GM12865 (cell line): ENCODE data around the gene MKRN3.

Experiments used
- DNase-seq: peaks from one replicate; pipeline ENCODE4 v3.0.0; 2010; ENCODE audit warnings: low read depth
- H3K4me3 ChIP-seq: 2 replicates; pipeline ENCODE4 v1.5.1; 2011; ENCODE audit warnings: mild to moderate bottlenecking, low read depth, low read length, control low read depth
- TF ChIP-seq, protein P1 (sequence below): IDR thresholded peaks from 2 replicates; pipeline ENCODE4 v1.5.1; 2011; ENCODE audit warnings: low read length, control low read depth, low read depth, inconsistent platforms; ENCODE audit not compliant: insufficient read depth; ENCODE audit errors: missing control alignments

MKRN3 gene

DNA sequence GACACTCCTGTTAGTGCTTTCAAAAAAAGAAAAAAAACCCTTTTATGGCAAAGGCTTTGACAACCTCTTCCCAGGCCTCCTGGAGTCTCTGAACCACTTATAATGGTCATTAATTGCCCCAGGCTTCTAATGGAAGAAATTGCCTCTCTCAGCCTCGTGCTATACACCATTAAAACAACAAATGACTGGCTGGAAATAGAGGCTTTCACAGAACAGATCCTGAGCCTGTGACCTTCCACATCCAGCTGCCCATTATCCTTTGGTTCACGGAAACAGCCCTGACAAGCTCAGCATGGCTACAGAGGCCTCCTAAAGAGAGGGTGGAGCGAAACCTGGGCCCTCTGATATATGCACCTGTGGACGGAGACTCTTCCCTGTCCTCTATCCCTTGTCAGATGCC lies 26.8 kb upstream of the MKRN3 start:
- DNase-seq: no peak
- TF ChIP-seq, protein P1, sequence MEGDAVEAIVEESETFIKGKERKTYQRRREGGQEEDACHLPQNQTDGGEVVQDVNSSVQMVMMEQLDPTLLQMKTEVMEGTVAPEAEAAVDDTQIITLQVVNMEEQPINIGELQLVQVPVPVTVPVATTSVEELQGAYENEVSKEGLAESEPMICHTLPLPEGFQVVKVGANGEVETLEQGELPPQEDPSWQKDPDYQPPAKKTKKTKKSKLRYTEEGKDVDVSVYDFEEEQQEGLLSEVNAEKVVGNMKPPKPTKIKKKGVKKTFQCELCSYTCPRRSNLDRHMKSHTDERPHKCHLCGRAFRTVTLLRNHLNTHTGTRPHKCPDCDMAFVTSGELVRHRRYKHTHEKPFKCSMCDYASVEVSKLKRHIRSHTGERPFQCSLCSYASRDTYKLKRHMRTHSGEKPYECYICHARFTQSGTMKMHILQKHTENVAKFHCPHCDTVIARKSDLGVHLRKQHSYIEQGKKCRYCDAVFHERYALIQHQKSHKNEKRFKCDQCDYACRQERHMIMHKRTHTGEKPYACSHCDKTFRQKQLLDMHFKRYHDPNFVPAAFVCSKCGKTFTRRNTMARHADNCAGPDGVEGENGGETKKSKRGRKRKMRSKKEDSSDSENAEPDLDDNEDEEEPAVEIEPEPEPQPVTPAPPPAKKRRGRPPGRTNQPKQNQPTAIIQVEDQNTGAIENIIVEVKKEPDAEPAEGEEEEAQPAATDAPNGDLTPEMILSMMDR: no peak

GRCh38 chr15:23539892-23540291 lies 25.6 kb upstream of the MKRN3 start:
- H3K4me3 ChIP-seq: no peak overlapping the region
- DNase-seq: no peak
- TF ChIP-seq, protein P1: no peak

More for the DNA sequence above, 26.8 kb upstream of the MKRN3 start:
- no peak overlapping the region for H3K4me3 ChIP-seq

GRCh38 chr15:23546158-23546557 lies 19.3 kb upstream of the MKRN3 start:
- H3K4me3 ChIP-seq: no peak overlapping the region
- TF ChIP-seq, protein P1: no peak
- DNase-seq: no peak

DNA sequence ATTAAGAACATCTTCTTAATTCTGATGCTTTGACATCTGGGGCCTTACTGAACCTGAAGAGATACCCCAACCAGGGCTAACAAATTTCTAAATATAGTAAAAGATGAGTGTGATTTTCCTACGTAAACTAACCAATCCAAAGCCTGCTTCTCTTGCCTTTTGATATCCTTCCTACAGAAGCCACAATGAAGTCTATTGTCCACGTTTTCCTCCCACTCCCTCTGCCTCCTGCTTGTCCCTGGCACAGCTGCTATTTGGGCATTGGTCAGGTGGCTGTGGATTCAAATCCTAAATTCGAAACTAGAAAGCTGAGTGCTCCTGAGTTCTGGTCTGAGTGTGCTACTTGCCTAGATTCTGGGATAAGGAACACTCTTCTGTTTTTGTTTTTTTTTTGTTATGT lies 17.4 kb upstream of the MKRN3 start:
- TF ChIP-seq, protein P1: no peak
- no peak overlapping the region for H3K4me3 ChIP-seq
- DNase-seq: no peak

- H3K4me3 ChIP-seq: no peak overlapping the region
- TF ChIP-seq, protein P1: no peak
- no peak for DNase-seq
Measured at GRCh38 chr15:23561914-23562313, 3.6 kb upstream of the MKRN3 start.

DNA sequence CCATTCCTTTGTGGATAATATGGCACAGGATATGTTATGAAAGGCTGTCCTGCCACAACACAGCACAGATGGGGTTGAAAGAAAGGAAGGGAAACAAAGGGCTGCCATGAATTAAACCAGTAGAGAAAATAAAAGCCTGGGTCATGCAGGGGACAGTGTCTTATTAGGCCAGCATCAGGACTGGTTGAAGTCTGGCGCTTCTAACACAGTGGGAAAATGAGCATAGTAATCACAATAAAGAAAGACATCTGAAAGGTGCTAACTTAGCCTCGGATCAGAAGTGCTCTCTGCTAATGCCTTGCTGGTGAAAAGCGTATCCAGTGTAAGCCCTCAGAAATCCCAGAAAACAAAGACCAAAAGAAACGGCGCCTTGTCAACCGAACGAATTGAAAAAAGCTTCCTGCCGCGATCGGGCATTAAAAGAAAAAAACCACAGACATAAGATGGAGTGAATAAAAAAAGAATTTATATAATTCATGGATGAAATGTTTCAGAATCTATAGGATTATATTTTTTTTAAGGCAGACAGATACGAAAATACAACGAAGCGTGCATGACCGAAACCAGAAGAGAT lies 566 bp upstream of the MKRN3 start:
- no peak for DNase-seq
- TF ChIP-seq, protein P1: no peak
- H3K4me3 ChIP-seq: no peak overlapping the region

DNA sequence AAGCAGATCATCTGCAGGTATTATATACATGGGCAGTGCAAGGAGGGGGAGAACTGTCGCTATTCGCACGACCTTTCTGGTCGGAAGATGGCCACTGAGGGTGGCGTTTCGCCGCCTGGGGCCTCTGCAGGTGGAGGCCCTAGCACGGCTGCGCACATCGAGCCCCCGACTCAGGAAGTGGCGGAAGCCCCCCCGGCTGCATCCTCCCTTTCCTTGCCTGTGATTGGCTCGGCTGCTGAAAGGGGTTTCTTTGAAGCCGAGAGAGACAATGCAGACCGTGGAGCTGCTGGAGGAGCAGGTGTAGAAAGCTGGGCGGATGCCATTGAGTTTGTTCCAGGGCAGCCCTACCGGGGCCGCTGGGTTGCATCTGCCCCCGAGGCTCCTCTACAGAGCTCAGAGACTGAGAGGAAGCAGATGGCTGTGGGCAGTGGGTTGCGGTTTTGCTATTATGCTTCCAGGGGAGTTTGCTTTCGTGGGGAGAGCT lies 639 bp downstream of the MKRN3 start:
- no peak overlapping the region for H3K4me3 ChIP-seq
- DNase-seq: no peak
- TF ChIP-seq, protein P1: no peak
